HEK293T (cell line): ENCODE data around the gene PRKCH.

Source experiments
- CTCF ChIA-PET: fragments of 350-600 bp; formaldehyde crosslinking; extraction: SDS; loops from one replicate; lab custom pipeline; 2021; ENCODE audit warnings: antibody characterized with exemption, inconsistent platforms; lab: Yijun Ruan, JAX
- POLR2A ChIA-PET: fragments of 350-600 bp; formaldehyde crosslinking; extraction: SDS; loops from one replicate; lab custom pipeline; 2020; ENCODE audit warnings: antibody characterized with exemption, inconsistent platforms; lab: Yijun Ruan, JAX
- DNase-seq: peaks from one replicate; pipeline ENCODE4 v3.0.0; 2012; ENCODE audit warnings: mixed read lengths; ENCODE audit errors: extremely low spot score
- ARNT ChIP-seq: fragments of 450-650 bp; IDR thresholded peaks from 2 replicates; pipeline ENCODE4 v1.6.1; 2017; ENCODE audit warnings: mild to moderate bottlenecking
- BHLHE40 ChIP-seq: fragments of 450-650 bp; IDR thresholded peaks from 2 replicates; pipeline ENCODE4 v1.6.1; 2016; ENCODE audit warnings: mild to moderate bottlenecking, moderate library complexity, borderline replicate concordance
- CTBP1 ChIP-seq: fragments of 450-650 bp; IDR thresholded peaks from 2 replicates; pipeline ENCODE4 v1.6.1; 2016; ENCODE audit warnings: borderline replicate concordance
- ELF4 ChIP-seq: fragments of 450-650 bp; IDR thresholded peaks from 2 replicates; pipeline ENCODE4 v1.6.1; 2017; ENCODE audit warnings: antibody characterized with exemption
- FOXA1 ChIP-seq: fragments of 450-650 bp; IDR thresholded peaks from 2 replicates; pipeline ENCODE4 v1.6.1; 2016; ENCODE audit warnings: mild to moderate bottlenecking
- FOXK2 ChIP-seq: fragments of 450-650 bp; IDR thresholded peaks from 2 replicates; pipeline ENCODE4 v1.6.1; 2016; ENCODE audit warnings: mild to moderate bottlenecking
- FOXM1 ChIP-seq: fragments of 450-650 bp; IDR thresholded peaks from 2 replicates; pipeline ENCODE4 v1.6.1; 2017; ENCODE audit warnings: mild to moderate bottlenecking, borderline replicate concordance
- HDGF ChIP-seq: fragments of 450-650 bp; IDR thresholded peaks from 2 replicates; pipeline ENCODE4 v1.6.1; 2017; ENCODE audit warnings: antibody characterized with exemption, borderline replicate concordance
- L3MBTL2 ChIP-seq: fragments of 450-650 bp; conservative IDR thresholded peaks from 2 replicates; pipeline ENCODE4 v1.6.1; 2016; ENCODE audit warnings: mild to moderate bottlenecking
- LEF1 ChIP-seq: fragments of 450-650 bp; IDR thresholded peaks from 2 replicates; pipeline ENCODE4 v1.6.1; 2017; ENCODE audit warnings: mild to moderate bottlenecking, borderline replicate concordance
- NFRKB ChIP-seq: fragments of 450-650 bp; IDR thresholded peaks from 2 replicates; pipeline ENCODE4 v1.6.1; 2016; ENCODE audit warnings: mild to moderate bottlenecking, moderate library complexity
- PKNOX1 ChIP-seq: fragments of 450-650 bp; IDR thresholded peaks from 2 replicates; pipeline ENCODE4 v1.6.1; 2016
- SP1 ChIP-seq: fragments of 450-650 bp; IDR thresholded peaks from 2 replicates; pipeline ENCODE4 v1.6.1; 2017
- SUZ12 ChIP-seq: fragments of 450-650 bp; IDR thresholded peaks from 2 replicates; pipeline ENCODE4 v1.6.1; 2016; ENCODE audit warnings: mild to moderate bottlenecking
- TARDBP ChIP-seq: fragments of 450-650 bp; IDR thresholded peaks from 2 replicates; pipeline ENCODE4 v1.6.1; 2016
- ZNF384 ChIP-seq: fragments of 450-650 bp; IDR thresholded peaks from 2 replicates; pipeline ENCODE4 v1.6.1; 2016

The PRKCH gene

GRCh38 chr14:61468063-61468825, 146.9 kb downstream of the PRKCH start:
- no peak for DNase-seq
- CTCF ChIA-PET = interaction anchor here (0.7 kb wide), 1 partner anchor 263 kb away, joined by 3 read pairs; no protein-coding TSS in a partner anchor
- TF ChIP-seq L3MBTL2 = no peak
- TF ChIP-seq TARDBP = no peak
- no peak for TF ChIP-seq FOXA1
- no peak for TF ChIP-seq NFRKB
- TF ChIP-seq PKNOX1 = no peak
- no peak for TF ChIP-seq ELF4
- no peak for TF ChIP-seq HDGF
- no peak for TF ChIP-seq ARNT
- TF ChIP-seq LEF1 = no peak
- TF ChIP-seq FOXK2 = no peak
- TF ChIP-seq SP1 = no peak
- no peak for TF ChIP-seq ZNF384
- no peak for TF ChIP-seq BHLHE40
- no peak for TF ChIP-seq FOXM1
- POLR2A ChIA-PET = no interaction called here

GRCh38 chr14:61469781-61470180, 148.4 kb downstream of the PRKCH start:
- TF ChIP-seq L3MBTL2 = no peak
- TF ChIP-seq HDGF = no peak
- DNase-seq = no peak
- CTCF ChIA-PET = interaction anchor here (0.6 to 1.7 kb wide), 7 partner anchors 139 to 367 kb away, joined by 3 to 6 read pairs (median 3); no protein-coding TSS in a partner anchor
- POLR2A ChIA-PET = interaction anchor here (0.8 to 2.5 kb wide), 3 partner anchors 225 to 292 kb away, joined by 3 to 9 read pairs (median 4); partner anchors contain the start of genes HIF1A and SNAPC1

- ChIA-PET CTCF (interaction anchor here (0.6 to 1.7 kb wide), 12 partner anchors 13 to 366 kb away, joined by 3 to 6 read pairs (median 3); no protein-coding TSS in a partner anchor), POLR2A (interaction anchor here (1.0 to 2.5 kb wide), 2 partner anchors 225 to 291 kb away, joined by 3 to 9 read pairs; partner anchors contain the start of genes HIF1A and SNAPC1)
- DNase-seq = no peak
- TF ChIP-seq L3MBTL2 (no peak), FOXA1 (no peak), SP1 (no peak), NFRKB (no peak), CTBP1 (no peak), ZNF384 (no peak), PKNOX1 (no peak), HDGF (no peak), TARDBP (no peak), LEF1 (no peak), FOXK2 (no peak), BHLHE40 (no peak), ELF4 (no peak), FOXM1 (no peak), SUZ12 (no peak), ARNT (no peak)
Observed at GRCh38 chr14:61470261-61470960, 149.0 kb downstream of the PRKCH start.

- no peak for DNase-seq
- ChIA-PET CTCF (interaction anchor here (0.6 to 1.7 kb wide), 10 partner anchors 13 to 366 kb away, joined by 3 to 4 read pairs (median 3); no protein-coding TSS in a partner anchor), POLR2A (interaction anchor here (1.0 to 2.5 kb wide), 2 partner anchors 224 to 291 kb away, joined by 3 to 9 read pairs; partner anchors contain the start of genes HIF1A and SNAPC1)
- TF ChIP-seq NFRKB (no peak), ZNF384 (no peak), BHLHE40 (no peak), PKNOX1 (no peak), CTBP1 (no peak), ARNT (no peak), FOXM1 (no peak), LEF1 (no peak), L3MBTL2 (no peak), FOXK2 (no peak), SUZ12 (no peak)
Observed at GRCh38 chr14:61470961-61471293, 149.5 kb downstream of the PRKCH start.

GRCh38 chr14:61471297-61472005, 150.1 kb downstream of the PRKCH start:
- ChIA-PET CTCF (interaction anchor here (1.0 to 1.7 kb wide), 3 partner anchors 12 to 186 kb away, joined by 3 read pairs; no protein-coding TSS in a partner anchor), POLR2A (interaction anchor here (1.1 to 2.5 kb wide), 2 partner anchors 224 to 290 kb away, joined by 3 to 9 read pairs; partner anchors contain the start of genes HIF1A and SNAPC1)
- no peak for DNase-seq
- no peak for TF ChIP-seq ELF4
- TF ChIP-seq HDGF = no peak
- TF ChIP-seq SUZ12 = no peak
- no peak for TF ChIP-seq TARDBP
- TF ChIP-seq CTBP1 = no peak
- no peak for TF ChIP-seq FOXM1
- TF ChIP-seq LEF1 = no peak
- no peak for TF ChIP-seq NFRKB
- no peak for TF ChIP-seq SP1
- no peak for TF ChIP-seq L3MBTL2
- TF ChIP-seq ZNF384 = no peak
